Measurements from ENCODE around the gene SORBS2. TPM values are rescaled to one million over a fixed set of nuclear protein-coding genes. Genes with fewer than 3 reads are reported as not detected.

The SORBS2 gene
- total RNA-seq, 2 experiments from 2014 or later: not detected

GRCh38 chr4:185801471-185801870, 10.5 kb downstream of the SORBS2 start:
- Mint-ChIP-seq H3K9me3 (peaks cover 3% of the 10 kb centered on the region), H3K27ac (no peak overlapping the region), H3K4me3 (no peak overlapping the region), H3K27me3 (no peaks in the 10 kb centered on the region), H3K4me1 (ENCODE audit: low read depth) (no peaks in the 10 kb centered on the region), H3K36me3 (ENCODE audit: low read depth) (no peaks in the 10 kb centered on the region)
- Histone ChIP-seq H3K36me3 (ENCODE audit: insufficient read depth, low read length) (no peaks in the 10 kb centered on the region), H3K4me3 (ENCODE audit: low read length) (no peak overlapping the region), H3K27ac (ENCODE audit: low read depth in 1 of 2, low read length in 2 of 2) (no peak overlapping the region), H3K27me3 (ENCODE audit: control insufficient read depth in 1 of 2, insufficient read depth in 2 of 2, low read length in 2 of 2) (no peaks in the 10 kb centered on the region), H3K4me1 (ENCODE audit: insufficient read depth, low read length) (no peaks in the 10 kb centered on the region), H3K9me3 (ENCODE audit: control insufficient read depth in 1 of 2, insufficient read depth in 1 of 2, low read length in 2 of 2) (peaks cover 0 to 4% of the 10 kb centered on the region in 2 experiments)
- no peak for ATAC-seq (ENCODE audit: poor library complexity)
- DNase-seq: no peak
- no peak for TF ChIP-seq CTCF (IDR thresholded peaks at IDR 0.05)
- intact Hi-C loops (cut with DNase I, micrococcal nuclease): no loop called here
- CTCF ChIA-PET: no interaction called here
- POLR2A ChIA-PET: no interaction called here

- H3K27ac ChIP-seq (ENCODE audit: low read depth in 1 of 2, low read length in 2 of 2): no peak overlapping the region
- no peak overlapping the region for H3K27ac Mint-ChIP-seq
- POLR2A ChIA-PET: no interaction called here
- H3K4me3 Mint-ChIP-seq: no peak overlapping the region
- peaks cover 3% of the 10 kb centered on the region for H3K9me3 Mint-ChIP-seq
- H3K4me3 ChIP-seq (ENCODE audit: low read length): no peak overlapping the region
- no peak for TF ChIP-seq CTCF (IDR thresholded peaks at IDR 0.05)
- peaks cover 0 to 4% of the 10 kb centered on the region in 2 experiments for H3K9me3 ChIP-seq (ENCODE audit: control insufficient read depth in 1 of 2, insufficient read depth in 1 of 2, low read length in 2 of 2)
- DNase-seq (no peak), ATAC-seq (ENCODE audit: poor library complexity) (no peak)
- peaks cover 5% of the 10 kb centered on the region for H3K27me3 Mint-ChIP-seq
- intact Hi-C loops (cut with DNase I, micrococcal nuclease): no loop called here
- no peaks in the 10 kb centered on the region for H3K27me3 ChIP-seq (ENCODE audit: control insufficient read depth in 1 of 2, insufficient read depth in 2 of 2, low read length in 2 of 2)
- H3K4me1 ChIP-seq (ENCODE audit: insufficient read depth, low read length): no peaks in the 10 kb centered on the region
- no peaks in the 10 kb centered on the region for H3K36me3 ChIP-seq (ENCODE audit: insufficient read depth, low read length)
- no peaks in the 10 kb centered on the region for H3K4me1 Mint-ChIP-seq (ENCODE audit: low read depth)
- CTCF ChIA-PET: no interaction called here
- no peaks in the 10 kb centered on the region for H3K36me3 Mint-ChIP-seq (ENCODE audit: low read depth)
Measured at GRCh38 chr4:185800266-185800945, 11.6 kb downstream of the SORBS2 start.

- no peak for ATAC-seq (ENCODE audit: poor library complexity)
Measured at GRCh38 chr4:185799442-185799841, 12.6 kb downstream of the SORBS2 start.

More at GRCh38 chr4:185799442-185799841, 12.6 kb downstream of the SORBS2 start:
- no peak for TF ChIP-seq CTCF (IDR thresholded peaks at IDR 0.05)
- H3K9me3 ChIP-seq (ENCODE audit: control insufficient read depth in 1 of 2, insufficient read depth in 1 of 2, low read length in 2 of 2): peaks cover 0 to 4% of the 10 kb centered on the region in 2 experiments
- H3K4me3 ChIP-seq (ENCODE audit: low read length): no peak overlapping the region
- Mint-ChIP-seq H3K27me3 (peaks cover 6% of the 10 kb centered on the region), H3K9me3 (peaks cover 3% of the 10 kb centered on the region), H3K4me1 (ENCODE audit: low read depth) (no peaks in the 10 kb centered on the region), H3K36me3 (ENCODE audit: low read depth) (no peaks in the 10 kb centered on the region), H3K4me3 (no peak overlapping the region), H3K27ac (no peak overlapping the region)
- DNase-seq: no peak
- no peak overlapping the region for H3K27ac ChIP-seq (ENCODE audit: low read depth in 1 of 2, low read length in 2 of 2)
- H3K4me1 ChIP-seq (ENCODE audit: insufficient read depth, low read length): no peaks in the 10 kb centered on the region
- ChIA-PET POLR2A (no interaction called here), CTCF (no interaction called here)
- no peaks in the 10 kb centered on the region for H3K27me3 ChIP-seq (ENCODE audit: control insufficient read depth in 1 of 2, insufficient read depth in 2 of 2, low read length in 2 of 2)
- no peaks in the 10 kb centered on the region for H3K36me3 ChIP-seq (ENCODE audit: insufficient read depth, low read length)
- intact Hi-C loops (cut with DNase I, micrococcal nuclease): no loop called here
